GM12865 (cell line): Measurements from ENCODE around the gene MZF1.

ENCODE experiments used
- DNase-seq: peaks from one replicate; pipeline ENCODE4 v3.0.0; 2010; ENCODE audit warnings: low read depth
- H3K4me3 ChIP-seq: 2 replicates; pipeline ENCODE4 v1.5.1; 2011; ENCODE audit warnings: mild to moderate bottlenecking, low read depth, low read length, control low read depth
- CTCF ChIP-seq: IDR thresholded peaks from 2 replicates; pipeline ENCODE4 v1.5.1; 2011; ENCODE audit warnings: low read length, control low read depth, low read depth, inconsistent platforms; ENCODE audit not compliant: insufficient read depth; ENCODE audit errors: missing control alignments

Gene MZF1

GRCh38 chr19:58536852-58537798 is 36.0 kb downstream of the MZF1 start:
- DNase-seq: no peak
- no peak for TF ChIP-seq CTCF
- no peak overlapping the region for H3K4me3 ChIP-seq

DNA sequence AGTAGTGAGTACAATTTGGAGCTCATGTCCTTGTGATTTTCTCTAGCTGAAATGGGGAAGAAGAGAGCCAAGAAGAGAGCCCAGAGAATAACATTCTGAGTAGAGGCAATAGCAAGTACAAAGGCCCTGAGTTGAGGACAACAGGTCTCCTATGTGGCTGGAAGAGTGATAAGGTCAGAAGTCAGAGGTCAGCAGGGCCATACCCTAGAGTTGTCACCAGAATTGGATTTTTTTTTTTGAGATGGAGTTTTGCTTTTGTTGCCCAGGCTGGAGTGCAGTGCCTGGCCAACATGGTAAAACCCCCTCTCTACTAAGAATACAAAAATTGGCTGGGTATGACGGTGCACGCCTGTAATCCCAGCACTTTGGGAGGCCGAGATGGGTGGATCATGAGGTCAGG is 37.3 kb downstream of the MZF1 start:
- DNase-seq: no peak

DNA sequence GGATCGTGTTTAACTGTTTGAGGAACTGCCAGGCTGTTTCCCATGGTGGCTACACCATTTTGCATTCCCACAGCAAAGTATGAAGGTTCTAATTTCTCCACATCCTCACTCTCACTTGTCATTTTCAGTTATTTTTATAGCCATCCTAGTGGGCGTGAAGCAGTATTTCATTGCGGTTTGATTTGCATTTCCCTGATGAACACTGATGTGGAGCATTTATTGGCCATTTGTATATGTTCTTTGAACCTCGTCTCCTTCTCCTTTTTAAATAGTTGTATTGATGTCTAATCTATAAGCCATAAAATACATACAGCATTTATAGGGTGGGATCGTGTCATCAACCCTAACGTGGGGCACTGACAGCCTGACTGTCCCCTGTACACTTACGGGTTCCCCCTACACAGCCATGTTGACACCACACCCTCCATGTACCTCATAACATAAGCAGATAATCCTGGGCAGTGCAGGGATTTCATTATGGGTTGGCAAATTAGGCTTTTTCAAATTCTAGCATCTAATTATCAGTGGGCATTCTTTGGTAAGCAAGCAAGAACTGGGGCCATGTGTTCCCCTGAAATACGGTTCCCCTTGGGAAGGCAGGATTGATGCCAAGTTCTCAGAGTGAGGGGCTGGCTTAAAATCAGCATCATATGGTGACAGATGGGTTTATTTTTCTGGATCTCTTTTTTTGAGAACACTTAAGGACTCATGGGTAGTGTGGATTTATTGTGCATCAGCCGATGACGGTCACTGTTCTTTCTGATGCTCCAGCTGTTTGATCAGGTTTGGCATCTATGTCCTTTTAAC is 41.9 kb downstream of the MZF1 start:
- H3K4me3 ChIP-seq: no peak overlapping the region
- DNase-seq: no peak
- TF ChIP-seq CTCF: no peak

More for the DNA sequence above, 37.3 kb downstream of the MZF1 start:
- TF ChIP-seq CTCF: no peak
- no peak overlapping the region for H3K4me3 ChIP-seq

GRCh38 chr19:58529405-58529804 is 43.7 kb downstream of the MZF1 start:
- no peak for TF ChIP-seq CTCF
- no peak overlapping the region for H3K4me3 ChIP-seq
- no peak for DNase-seq

- no peak overlapping the region for H3K4me3 ChIP-seq
- DNase-seq: no peak
- TF ChIP-seq CTCF: no peak
Observed at GRCh38 chr19:58522709-58523108, 50.4 kb downstream of the MZF1 start.

GRCh38 chr19:58521651-58522050 is 51.5 kb downstream of the MZF1 start:
- no peak for TF ChIP-seq CTCF
- peak overlapping the region; percentile 50 for H3K4me3 ChIP-seq
- no peak for DNase-seq

- no peak for DNase-seq
- peak overlapping the region; percentile 93 for H3K4me3 ChIP-seq
- TF ChIP-seq CTCF: no peak
Observed at GRCh38 chr19:58520257-58520599, 52.9 kb downstream of the MZF1 start.
